PC-3 (cell line): ENCODE measurements around the gene HERC2. TPM values are rescaled to one million over a fixed set of nuclear protein-coding genes. Genes with fewer than 3 reads are reported as not detected.
A peak's percentile ranks its signal among the peaks of the same experiment; 100 is the strongest.

Experiments used
- ATAC-seq: fragments of 200-7000 bp; cut with Tn5 transposase; 2 replicates; pipeline ENCODE4 v1.9.1; 2020; ENCODE audit warnings: mild to moderate bottlenecking, moderate library complexity
- BruUV-seq: library from RNA; stranded (reverse); fragments of 400-500 nt; replicated peaks from 2 replicates; lab custom pipeline; 2021; lab: Mats Ljungman, UMichigan
- CTCF ChIA-PET: fragments of 300-600 bp; sonication (Branson Sonifier 250); formaldehyde crosslinking; loops from one replicate; lab custom pipeline; 2022; ENCODE audit warnings: antibody characterized with exemption; lab: Charles Lee
- POLR2A ChIA-PET: fragments of 300-600 bp; sonication (Branson Sonifier 250); formaldehyde crosslinking; loops from one replicate; lab custom pipeline; 2022; ENCODE audit warnings: antibody characterized with exemption; ENCODE audit not compliant: unreplicated experiment; lab: Charles Lee
- DNase-seq: peaks from one replicate; pipeline ENCODE4 v3.0.0-alpha.2; 2015
- H2AFZ ChIP-seq: fragments of 300-600 bp; sonication (generic); 2 replicates; pipeline ENCODE4 v1.6.0; 2016; ENCODE audit warnings: antibody characterized with exemption, low read length
- H3F3A ChIP-seq: fragments of 300-600 bp; sonication (generic); one replicate; pipeline ENCODE4 v1.6.0; 2017; ENCODE audit warnings: antibody characterized with exemption, low read length, control low read depth, mild to moderate bottlenecking; ENCODE audit not compliant: unreplicated experiment
- H3K27ac ChIP-seq: fragments of 300-600 bp; sonication (generic); 2 replicates; pipeline ENCODE4 v1.5.1; 2016; ENCODE audit warnings: mild to moderate bottlenecking, low read length
- H3K27me3 ChIP-seq: fragments of 300-600 bp; sonication (generic); 2 replicates; pipeline ENCODE4 v1.6.1; 2016; ENCODE audit warnings: low read length, mixed read lengths
- H3K36me3 ChIP-seq: fragments of 300-600 bp; sonication (generic); 2 replicates; pipeline ENCODE4 v1.6.1; 2016; ENCODE audit warnings: low read depth, mixed run types, low read length, mixed read lengths
- H3K4me1 ChIP-seq: fragments of 300-600 bp; sonication (generic); 2 replicates; pipeline ENCODE4 v1.5.1; 2016; ENCODE audit warnings: low read length; ENCODE audit not compliant: insufficient read depth
- H3K4me2 ChIP-seq: fragments of 300-600 bp; sonication (generic); 2 replicates; pipeline ENCODE4 v1.6.0; 2016; ENCODE audit warnings: low read length
- H3K4me3 ChIP-seq: fragments of 300-600 bp; sonication (generic); 2 replicates; pipeline ENCODE4 v1.5.1; 2016; ENCODE audit warnings: mild to moderate bottlenecking, low read length, mixed read lengths
- H3K79me2 ChIP-seq: fragments of 300-600 bp; sonication (generic); 2 replicates; pipeline ENCODE4 v1.6.1; 2017; ENCODE audit warnings: low read length, mixed read lengths
- H3K9ac ChIP-seq: fragments of 300-600 bp; sonication (generic); 2 replicates; pipeline ENCODE4 v1.6.0; 2016; ENCODE audit warnings: mild to moderate bottlenecking, low read length
- H3K9me2 ChIP-seq: fragments of 300-600 bp; sonication (generic); replicated peaks from 2 replicates; pipeline ENCODE4 v1.6.1; 2016; ENCODE audit warnings: mixed run types, low read length, mixed read lengths
- H3K9me3 ChIP-seq: fragments of 300-600 bp; sonication (generic); 2 replicates; pipeline ENCODE4 v1.6.1; 2016; ENCODE audit warnings: low read length, mixed read lengths
- H4K20me1 ChIP-seq: fragments of 300-600 bp; sonication (generic); 2 replicates; pipeline ENCODE4 v1.6.1; 2016; ENCODE audit warnings: low read length, mixed read lengths
- CTCF ChIP-seq: fragments of 300-600 bp; sonication (generic); conservative IDR thresholded peaks from 2 replicates; pipeline ENCODE4 v1.5.1; 2017; ENCODE audit warnings: antibody characterized with exemption, low read depth, mild to moderate bottlenecking, low read length
- EZH2 ChIP-seq: fragments of 300-600 bp; sonication (generic); IDR thresholded peaks from one replicate; pipeline ENCODE4 v1.6.1; 2017; ENCODE audit warnings: antibody characterized with exemption, mild to moderate bottlenecking, low read length; ENCODE audit not compliant: unreplicated experiment
- EZH2phosphoT487 ChIP-seq: fragments of 300-600 bp; sonication (generic); IDR thresholded peaks from 2 replicates; pipeline ENCODE4 v1.6.1; 2018; ENCODE audit warnings: mild to moderate bottlenecking, antibody characterized with exemption, low read length, borderline replicate concordance
- intact Hi-C: fragments of 100-400 bp; cut with micrococcal nuclease; formaldehyde crosslinking; loops from 2 replicates; pipeline ENCODE4 v1.9.0; 2023
- total RNA-seq: library from RNA; depleted of rRNA; stranded (reverse); fragments of >200 nt; gene quantifications from 2 replicates; pipeline ENCODE4 v1.2.3, GENCODE V29; 2014

HERC2 gene
- total RNA-seq, 1 experiment from 2014 or later, result 45.9 TPM

DNA sequence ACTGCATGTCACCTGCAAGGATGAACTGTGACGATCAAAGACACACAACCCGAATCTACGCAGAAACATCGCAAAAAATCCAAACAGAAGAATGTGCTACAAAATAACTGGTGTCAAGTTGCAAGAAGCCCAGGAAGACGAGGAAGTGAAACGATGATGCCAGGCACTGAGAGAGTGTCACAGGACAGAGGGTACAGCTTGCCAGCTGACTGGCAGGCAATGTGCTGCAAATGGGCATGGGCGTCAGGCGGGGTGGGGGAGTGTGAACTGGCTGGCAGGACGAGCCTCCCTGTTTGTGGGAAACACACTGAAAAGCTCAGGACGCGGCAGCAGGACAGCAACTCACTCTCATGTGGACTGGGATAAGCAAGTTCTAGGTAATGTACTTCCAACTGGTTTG, 193.9 kb downstream of the HERC2 start:
- Histone ChIP-seq H3F3A (no peaks in the 10 kb centered on the region), H3K9me3 (no peaks in the 10 kb centered on the region), H3K4me1 (no peaks in the 10 kb centered on the region), H2AFZ (no peak overlapping the region), H3K27ac (no peak overlapping the region), H4K20me1 (no peaks in the 10 kb centered on the region; the same call in 1 of the 2 replicates), H3K9ac (no peak overlapping the region), H3K9me2 (no peaks in the 10 kb centered on the region), H3K79me2 (no peaks in the 10 kb centered on the region), H3K36me3 (peaks cover 19% of the 10 kb centered on the region), H3K4me3 (no peak overlapping the region), H3K27me3 (no peaks in the 10 kb centered on the region), H3K4me2 (no peak overlapping the region)
- no peak for TF ChIP-seq EZH2
- intact Hi-C loops, result no loop called here
- no TSS peak for BruUV-seq
- DNase-seq, result no peak
- no peak for ATAC-seq
- ChIA-PET CTCF (no interaction called here), POLR2A (no interaction called here)

DNA sequence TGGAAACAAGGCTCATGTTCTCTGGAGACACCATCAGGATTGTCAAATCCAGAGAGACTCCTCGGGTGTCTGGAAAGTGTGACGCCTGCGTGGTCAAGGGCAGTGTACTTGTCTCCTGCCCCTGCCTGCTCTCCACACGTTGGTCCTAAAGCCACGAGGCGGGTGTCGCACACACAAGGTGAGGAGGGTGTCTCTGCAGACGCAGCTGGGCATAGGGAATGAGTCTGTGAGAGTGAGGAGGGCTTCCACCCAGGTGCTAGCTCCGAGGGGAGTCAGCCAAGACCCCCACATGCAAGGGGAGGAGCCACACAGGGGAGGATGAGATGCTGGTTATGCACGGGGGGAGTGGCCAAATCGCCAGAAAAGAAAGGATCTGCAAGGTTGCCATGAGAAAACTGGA, 194.9 kb downstream of the HERC2 start:
- Histone ChIP-seq H3K27me3 (no peaks in the 10 kb centered on the region), H4K20me1 (no peaks in the 10 kb centered on the region; the same call in 1 of the 2 replicates), H3F3A (no peaks in the 10 kb centered on the region), H3K4me2 (no peak overlapping the region), H2AFZ (no peak overlapping the region), H3K4me1 (no peaks in the 10 kb centered on the region), H3K9me3 (no peaks in the 10 kb centered on the region), H3K27ac (no peak overlapping the region), H3K9me2 (no peaks in the 10 kb centered on the region), H3K4me3 (no peak overlapping the region), H3K9ac (no peak overlapping the region), H3K36me3 (peaks cover 19% of the 10 kb centered on the region), H3K79me2 (no peaks in the 10 kb centered on the region)
- BruUV-seq, result no TSS peak
- no peak for TF ChIP-seq CTCF
- TF ChIP-seq EZH2phosphoT487, result no peak
- TF ChIP-seq EZH2, result no peak
- ChIA-PET CTCF (no interaction called here), POLR2A (no interaction called here)
- intact Hi-C loops, result no loop called here
- ATAC-seq, result no peak
- no peak for DNase-seq

DNA sequence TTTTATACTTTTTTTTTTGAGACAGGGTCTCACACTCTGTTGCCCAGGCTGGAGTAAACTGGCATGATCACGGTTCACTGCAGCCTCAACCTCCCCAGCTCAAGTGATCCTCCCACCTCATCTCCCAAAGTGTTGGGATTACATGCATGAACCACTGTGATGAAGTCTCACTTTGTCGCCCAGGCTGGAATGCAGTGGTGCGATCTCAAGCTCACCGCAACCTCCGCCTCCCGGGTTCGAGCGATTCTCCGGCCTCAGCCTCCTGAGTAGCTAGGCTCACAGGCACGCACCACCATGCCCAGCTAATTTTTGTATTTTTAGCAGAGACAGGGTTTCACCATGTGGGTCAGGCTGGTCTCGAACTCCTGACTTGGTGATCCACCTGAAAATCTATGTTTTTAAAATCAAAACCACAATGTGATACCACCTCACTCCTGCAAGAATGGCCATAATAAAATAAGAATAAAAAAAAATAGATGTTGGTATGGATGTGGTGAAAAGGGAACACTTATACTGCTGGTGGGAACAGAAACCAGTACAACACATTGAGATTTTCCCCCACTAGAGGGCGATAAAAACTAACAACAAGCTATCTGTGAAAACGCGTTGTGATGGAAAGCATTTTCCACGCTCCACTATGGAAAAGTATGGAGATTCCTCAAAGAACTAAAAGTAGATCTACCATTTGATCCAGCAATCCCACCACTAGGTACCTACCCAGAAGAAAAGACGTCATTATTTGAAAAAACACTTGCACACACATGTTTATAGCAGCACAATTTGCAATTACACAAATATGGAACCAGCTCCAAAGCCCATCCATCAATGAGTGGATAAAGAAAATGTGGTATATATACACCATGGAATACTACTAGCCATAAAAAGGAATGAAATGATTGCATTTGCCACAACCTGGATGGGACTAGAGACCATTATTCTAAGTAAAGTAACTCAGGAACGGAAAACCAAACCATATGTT, 196.0 kb downstream of the HERC2 start:
- no peaks in the 10 kb centered on the region for H3K9me2 ChIP-seq
- H3K4me1 ChIP-seq, result no peaks in the 10 kb centered on the region
- ATAC-seq, result peak; percentile 39
- BruUV-seq, result no TSS peak
- CTCF ChIA-PET, result no interaction called here
- H3K27me3 ChIP-seq, result no peaks in the 10 kb centered on the region
- no peak overlapping the region for H3K4me2 ChIP-seq
- no peak overlapping the region for H3K27ac ChIP-seq
- TF ChIP-seq EZH2phosphoT487 (no peak), EZH2 (no peak), CTCF (peak; percentile 73)
- H2AFZ ChIP-seq, result no peak overlapping the region
- no peaks in the 10 kb centered on the region for H3K9me3 ChIP-seq
- no peak overlapping the region for H3K9ac ChIP-seq
- H3K36me3 ChIP-seq, result peaks cover 20% of the 10 kb centered on the region; the same call in 1 of the 2 replicates
- POLR2A ChIA-PET, result no interaction called here
- H3F3A ChIP-seq, result no peaks in the 10 kb centered on the region
- H3K4me3 ChIP-seq, result no peak overlapping the region
- H4K20me1 ChIP-seq, result no peaks in the 10 kb centered on the region; the same call in 1 of the 2 replicates
- intact Hi-C loops, result no loop called here
- H3K79me2 ChIP-seq, result no peaks in the 10 kb centered on the region
- peak; percentile 74 for DNase-seq
